Measurements from ENCODE around the gene DDX54.
"Not testable (repeated sequence)": the region's sequence is repeated elsewhere in the genome, so short reads cannot be mapped to it uniquely, and the experiment has no call there.

DDX54 gene

DNA sequence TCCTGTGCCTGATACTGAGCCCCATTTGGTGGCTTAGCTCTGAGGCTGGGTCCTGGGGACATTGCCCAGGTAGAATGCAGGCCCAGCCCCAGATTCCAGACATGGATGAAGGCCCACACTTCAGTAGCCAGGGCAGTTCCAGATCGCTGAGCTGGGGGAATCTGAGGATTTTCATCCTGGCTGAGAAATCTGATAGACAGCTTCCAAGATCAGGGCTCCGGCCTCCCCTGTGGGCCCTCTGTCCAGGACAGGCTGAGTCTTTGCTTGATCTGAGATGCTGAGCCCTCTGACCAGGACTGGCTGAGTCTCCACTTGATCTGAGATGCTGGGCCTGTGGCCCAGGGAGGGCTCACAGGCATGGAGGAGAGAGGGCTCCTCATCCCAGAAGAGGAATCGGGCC is 46.5 kb downstream of the DDX54 start:
- no peak for DNase-seq

DNA sequence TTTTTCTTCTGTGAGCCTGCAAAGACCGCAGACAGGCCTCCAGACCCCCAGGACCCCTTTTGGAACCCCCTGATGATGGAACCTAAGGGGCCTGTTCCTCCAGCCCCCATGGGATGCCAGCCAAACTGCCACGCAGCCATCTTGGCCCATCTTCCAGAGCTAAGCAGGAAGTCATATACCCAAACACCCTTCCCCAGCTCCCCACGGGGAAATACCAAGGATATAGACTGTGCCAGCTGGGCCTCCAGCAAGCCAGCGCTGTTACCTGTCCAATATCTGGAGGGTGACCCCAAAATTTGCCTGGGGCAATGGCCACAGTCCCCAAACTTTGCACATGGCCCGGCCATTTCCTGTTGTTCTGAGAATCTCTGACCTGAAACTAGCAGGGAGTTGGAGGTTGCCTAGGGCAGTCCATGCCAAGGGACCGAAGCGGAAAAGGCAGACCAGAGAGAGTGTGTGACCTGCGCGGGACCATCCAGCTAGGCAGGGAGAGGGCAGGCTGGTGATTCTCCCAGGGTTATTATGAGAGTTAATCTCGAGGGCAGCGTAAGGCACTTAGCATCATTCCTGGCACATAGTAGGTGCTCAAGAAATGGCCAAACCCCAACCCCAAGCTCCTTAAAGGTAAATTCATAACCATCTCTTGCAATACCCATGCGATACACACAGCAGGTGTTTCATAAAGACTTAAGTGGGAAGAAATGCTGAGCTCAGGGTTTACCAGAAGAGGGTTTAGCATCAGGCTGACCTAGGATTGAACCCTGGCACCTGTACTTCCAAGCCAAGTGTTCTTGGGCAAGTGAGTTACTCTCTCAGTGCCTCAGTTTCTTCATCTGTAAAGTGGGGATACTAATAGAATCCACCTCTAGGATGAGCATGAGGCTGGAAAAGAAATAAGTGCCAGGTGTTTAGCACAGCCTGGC is 47.2 kb downstream of the DDX54 start:
- DNase-seq: no peak

DNA sequence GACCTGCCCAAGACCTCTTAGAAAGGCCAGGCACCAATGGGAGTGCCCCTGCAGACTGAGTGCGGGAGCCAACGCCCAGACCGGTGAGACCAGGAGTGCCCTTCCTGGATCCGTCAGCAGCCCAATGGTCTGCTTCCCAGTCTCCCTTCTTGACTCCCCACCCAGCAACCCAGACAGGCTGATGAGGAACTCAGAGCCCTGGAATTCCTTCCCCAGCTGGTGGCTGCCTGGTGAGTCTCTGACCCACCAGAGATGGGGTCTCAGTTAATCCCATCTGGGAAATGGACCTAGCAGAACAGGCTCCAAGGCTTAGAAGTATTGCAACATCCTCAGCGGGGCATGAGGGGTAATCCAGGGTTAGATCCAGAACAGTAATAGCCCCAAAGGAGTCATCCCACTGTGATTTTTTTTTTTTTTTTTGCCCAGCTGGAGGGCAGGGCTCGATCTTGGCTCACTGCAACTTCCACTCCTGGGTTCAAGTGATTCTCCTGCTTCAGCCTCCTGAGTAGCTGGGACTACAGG is 48.2 kb downstream of the DDX54 start:
- DNase-seq: no peak

DNA sequence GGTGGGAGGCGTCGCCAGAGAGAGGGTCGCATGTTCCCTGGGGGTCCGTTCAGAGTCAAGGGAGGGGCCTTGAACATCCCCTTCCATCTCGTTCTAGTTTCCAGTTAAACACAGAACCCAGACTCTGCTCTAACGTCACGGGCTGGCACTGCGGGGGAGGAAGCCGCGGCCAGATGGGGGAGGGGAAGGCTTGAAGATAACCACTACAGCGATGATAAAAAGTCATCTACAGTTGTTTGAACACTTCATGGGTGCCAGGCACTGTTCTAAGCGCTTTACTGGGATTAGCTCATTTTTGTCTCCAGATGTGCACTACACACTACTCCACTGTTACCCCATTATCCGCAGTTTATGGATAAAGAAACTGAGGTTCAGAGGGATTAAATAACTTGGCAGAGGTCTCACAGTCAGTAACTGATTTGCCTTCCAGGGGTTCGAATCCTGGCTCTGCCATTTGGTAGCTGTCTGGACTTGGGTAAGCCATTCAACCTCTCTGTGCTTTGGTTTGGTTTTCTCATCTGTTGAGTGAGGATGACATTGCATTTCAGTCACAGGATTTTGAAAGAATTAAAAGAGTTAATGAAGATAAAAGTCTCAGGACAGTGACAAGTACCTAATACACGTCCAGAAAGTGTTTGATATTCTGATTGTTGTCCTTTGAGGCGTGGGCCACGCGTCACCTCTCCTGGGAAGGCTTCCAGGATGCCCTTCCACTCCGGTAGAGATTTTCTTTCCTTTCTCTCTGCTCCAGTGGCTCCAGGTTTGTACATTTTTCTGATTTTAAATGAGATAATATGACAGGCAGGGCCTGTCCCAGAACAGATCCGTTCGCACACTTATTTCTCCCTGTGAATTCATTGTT is 48.9 kb downstream of the DDX54 start:
- DNase-seq: peak; percentile 48

DNA sequence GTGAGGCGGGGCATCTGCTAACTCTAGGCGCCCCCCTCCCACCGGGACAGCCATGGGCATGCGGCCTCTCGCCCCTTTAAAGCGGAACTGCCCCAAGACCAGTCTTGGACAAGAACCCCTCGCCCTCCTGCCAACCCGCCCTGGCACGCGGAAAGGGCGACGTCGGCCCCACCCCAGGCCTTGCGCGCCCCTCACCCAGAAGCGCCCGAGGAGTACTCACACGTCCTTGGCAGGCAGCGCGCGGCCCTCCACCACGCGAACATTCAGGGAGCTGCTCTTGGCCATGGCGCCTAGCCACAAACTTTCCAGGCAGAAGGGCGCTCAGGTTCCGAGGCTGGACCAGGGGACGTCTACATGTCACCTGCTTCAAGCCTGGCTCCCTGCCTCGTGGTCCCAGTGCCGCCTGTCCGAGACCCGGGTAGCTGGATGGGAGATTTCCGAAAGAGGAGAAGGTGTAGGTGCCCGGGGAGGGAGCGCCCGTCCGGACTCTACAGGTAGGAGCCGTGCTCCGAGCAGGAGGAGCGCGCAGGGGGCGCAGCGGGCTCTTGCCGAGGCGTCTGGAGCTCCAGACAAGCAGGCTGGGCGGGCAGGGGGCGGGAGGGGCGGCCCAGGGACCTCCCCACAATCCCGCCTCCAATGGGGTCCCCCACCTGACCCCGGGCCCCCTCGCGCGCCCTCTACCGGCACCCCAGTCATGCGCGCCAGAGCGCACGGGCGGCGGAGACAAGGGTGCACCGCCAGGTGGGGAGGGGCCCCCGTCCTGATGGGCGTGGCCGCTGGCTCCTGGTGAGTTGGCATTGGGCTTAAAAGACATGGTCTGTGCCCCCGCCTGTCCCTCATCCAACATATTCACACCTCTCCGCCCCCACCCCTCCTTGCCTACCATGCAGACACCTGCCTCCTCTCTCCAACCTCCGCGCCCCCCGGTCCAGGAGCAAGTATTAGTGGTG is 49.8 kb downstream of the DDX54 start, which contains the start of gene RASAL1:
Gene RASAL1 (minus strand): TSS at position 584 of the 950 bp plus-strand sequence. CDS start 299 bp downstream, at position 285.
- peak; percentile 51 for DNase-seq

DNA sequence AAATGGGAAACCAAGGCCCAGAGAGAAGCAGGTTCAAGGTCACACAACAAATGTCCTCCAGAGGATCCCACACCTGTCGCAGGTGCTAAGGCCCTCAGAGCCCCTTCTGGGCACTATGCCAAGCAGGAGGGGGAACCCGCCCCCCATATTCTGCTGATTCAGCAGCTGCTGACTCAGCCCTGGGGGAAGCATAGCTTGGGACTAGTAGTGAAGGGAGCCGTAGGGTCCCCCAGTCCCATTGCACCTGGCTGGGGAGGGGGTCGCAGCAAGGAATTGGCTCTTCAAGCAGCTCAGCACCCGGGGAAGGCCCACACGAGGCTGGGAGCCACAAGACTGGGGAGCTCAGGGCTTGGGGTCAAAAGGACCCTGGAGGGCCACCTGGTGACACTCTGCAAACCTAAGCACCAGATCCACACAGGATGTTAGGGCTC is 50.7 kb downstream of the DDX54 start:
- DNase-seq: no peak

DNA sequence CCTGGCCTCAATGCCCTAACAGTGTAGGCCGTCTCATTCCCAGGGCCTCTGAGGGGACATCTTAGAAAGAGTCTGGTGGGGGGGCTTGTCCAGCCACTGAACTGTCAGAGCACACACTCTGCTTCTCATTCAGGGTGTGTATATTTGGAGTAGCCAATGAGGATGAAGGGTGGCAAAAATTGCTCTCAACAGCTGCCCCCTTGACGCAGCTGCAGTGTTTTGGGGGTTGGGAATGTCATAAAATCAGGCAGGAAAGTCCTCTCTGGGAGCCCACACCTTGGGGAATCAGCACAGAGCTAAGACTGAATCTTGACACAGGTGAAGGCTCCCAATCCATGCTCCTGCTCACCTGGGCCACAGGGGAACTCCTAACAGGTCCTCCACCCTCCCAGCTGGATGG is 51.2 kb downstream of the DDX54 start:
- DNase-seq: no peak

DNA sequence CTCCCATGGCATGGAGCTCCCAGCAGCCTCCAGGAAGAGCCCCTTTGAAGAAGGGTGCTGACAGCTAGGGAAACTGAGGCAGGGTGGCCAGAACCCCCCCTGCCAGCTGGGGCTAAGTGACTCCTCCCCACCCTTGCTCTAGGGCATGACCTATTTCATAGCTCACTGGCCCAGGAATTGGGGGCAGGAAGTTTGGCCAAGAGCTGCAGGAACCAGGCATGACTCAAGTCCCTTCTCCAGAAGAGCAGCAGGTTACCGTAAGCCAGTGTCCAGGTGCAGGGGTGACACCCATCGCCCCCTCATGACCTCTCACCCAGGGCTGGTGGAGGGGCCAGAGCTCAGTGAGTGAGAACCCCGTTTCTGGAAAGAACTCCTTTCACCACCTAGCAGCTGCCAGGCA is 51.6 kb downstream of the DDX54 start:
- no peak for DNase-seq

DNA sequence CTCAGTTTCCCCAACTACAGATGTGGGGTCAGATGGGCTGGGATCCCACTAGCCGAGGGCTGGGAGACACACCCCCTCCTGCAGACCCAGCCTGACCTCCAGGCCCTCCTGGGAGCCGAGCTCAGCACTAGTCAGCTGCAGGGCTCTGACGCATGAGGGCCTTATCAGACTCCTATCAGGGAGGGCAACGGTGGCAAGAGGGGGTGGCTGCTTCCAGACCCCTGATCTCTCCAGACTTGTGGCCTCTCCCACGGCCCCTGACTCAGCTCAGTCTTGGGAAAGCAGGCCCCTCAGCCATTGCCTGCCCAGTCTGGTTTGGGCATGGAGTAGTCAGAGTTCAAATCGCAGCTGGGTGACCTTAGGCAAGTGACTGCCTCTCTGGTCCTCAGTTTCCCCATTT is 52.2 kb downstream of the DDX54 start:
- no peak for DNase-seq

DNA sequence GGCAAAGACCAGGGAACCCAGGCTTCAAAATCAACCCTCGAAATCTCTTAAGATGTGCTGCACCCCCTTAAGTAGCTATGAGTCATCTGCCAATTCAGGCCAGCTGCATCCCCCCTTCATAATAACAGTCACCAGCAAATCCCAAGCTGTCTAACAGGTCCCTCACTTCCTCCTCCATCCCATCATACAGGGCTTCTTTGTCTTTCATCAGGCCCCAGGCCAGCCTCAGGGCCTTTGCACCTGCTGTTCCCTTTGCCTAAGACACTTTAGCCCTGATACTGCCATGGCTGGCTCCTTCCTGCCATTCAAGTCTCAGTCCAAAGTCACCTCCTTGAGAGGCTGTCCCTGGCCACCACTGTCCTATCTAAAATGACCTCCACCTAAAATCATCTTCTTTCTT is 53.7 kb downstream of the DDX54 start:
- no peak for DNase-seq

DNA sequence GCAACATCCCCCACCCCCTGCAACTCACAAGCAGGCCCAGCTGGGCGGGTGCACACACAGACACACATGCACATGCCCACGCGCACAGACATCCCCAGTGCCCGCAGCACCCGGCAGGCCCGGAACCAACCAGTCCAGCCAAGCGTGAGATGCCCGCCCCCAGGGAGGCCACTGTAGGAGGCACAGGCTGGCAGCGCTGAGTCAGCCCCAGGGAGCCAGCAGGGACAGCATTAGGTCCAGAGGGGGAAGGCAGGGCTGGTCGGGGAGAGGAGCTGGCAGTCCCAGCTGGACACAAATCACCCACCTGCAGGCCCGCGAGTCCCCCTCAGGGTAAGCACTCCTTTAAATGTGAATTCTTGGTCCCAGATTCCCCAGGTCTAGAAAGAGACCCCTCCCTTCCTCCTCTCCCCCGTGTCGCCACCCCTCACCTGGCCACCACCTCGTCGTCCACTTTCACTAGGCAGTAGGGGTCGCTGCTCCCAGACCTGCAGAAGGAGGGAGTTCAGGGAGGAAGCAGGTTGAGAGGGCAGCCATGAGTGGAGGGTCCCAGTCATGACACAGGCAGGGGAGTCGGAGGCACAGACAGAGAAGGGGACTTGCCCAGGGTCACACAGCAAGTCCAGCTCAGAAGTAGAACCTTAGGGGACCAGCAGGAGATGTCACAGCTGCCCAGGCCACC is 54.7 kb downstream of the DDX54 start:
- DNase-seq: no peak

DNA sequence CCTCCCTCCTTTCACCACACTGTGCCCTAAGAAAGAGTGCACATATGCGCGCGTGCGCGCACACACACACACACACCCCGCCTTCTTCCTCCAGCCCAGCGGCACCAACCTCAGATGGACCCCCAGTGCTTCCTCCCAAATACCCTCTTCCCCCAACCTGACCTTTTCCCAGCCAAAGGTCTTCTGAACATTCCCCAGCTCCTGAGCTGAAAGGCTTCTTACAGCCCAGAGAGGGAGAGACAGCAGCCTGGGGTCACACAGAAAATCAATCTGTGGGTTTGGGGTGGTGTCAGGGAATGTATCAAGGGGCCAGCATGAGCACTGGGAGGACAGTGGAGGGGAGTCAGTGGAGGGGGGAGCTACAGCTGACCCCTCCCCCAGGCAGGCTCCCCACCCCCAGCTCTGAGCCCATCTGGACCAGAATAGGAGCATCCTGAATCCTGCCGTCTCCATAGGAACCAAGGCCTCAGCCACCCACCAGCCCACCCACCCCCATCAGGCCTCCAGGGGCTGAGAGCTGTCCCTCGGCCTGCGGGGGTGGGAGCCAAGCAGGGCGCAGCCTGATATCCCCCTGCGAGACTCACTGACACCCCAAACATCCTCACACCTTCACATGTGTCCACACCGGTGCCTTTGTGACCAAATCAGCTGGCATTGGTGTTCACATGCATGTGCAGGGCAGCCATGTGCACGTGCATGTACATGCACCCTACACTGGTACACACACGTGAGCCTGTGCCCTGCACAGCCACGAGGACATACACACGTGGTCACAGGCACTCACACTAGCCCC is 55.4 kb downstream of the DDX54 start:
- DNase-seq: no peak

DNA sequence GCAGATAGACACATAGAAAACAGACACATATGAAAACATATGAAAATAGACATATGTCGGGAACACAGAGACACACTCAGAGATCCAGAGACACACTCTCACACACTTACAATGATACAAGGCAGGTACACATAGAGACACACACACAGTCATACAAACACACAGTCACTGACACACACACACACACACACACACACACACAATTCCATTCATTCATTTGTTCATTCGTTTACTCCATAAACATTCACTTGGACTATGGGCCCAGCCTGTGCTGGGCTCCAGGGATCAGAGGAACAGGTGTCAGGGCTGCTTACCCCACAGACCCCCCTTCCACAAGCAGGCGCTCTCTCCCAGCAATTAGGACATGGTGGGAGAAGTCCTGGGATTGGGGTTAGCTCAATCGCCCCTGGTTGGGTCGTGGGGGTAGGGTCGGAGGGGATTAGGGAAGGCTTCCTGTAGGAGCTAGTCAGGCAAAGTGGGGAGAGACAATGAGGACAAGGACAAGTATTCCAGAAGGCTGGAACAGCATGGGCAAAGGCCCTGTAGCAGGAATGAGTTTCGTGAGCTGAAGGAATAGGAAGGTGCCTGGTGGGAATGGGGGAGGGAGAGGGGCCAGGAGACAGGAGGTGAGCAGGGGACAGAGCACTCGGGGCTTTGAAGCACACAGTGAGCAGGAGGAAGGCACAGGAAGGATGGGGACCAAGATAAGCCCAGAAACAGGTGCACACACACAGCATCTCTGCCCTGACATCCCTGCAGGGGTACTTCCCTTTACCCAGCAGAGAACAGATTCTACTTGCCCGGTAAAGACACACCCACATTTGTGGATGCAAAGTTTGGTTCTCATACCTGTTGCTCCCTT is 56.2 kb downstream of the DDX54 start:
- no peak for DNase-seq

DNA sequence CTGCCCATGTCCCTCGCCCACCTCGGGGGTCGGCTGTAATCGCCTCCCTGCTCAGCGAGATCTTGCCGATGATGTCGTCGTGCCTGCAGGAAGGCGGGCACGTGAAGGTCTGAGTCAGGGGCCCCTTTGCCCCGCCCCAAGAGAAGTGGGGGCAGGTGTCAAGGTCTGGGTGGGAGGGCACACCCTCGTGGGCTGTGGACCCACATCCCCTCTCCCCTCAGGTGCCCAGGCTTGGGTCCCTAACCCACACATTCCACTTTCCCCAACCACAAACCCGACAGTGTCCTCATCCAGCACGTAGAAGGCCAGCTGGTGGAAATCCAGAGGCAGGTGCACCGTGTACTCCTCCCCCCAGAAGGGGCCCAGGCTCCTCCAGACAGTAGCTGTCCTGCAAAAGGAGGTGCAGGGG is 57.5 kb downstream of the DDX54 start:
- no peak for DNase-seq

DNA sequence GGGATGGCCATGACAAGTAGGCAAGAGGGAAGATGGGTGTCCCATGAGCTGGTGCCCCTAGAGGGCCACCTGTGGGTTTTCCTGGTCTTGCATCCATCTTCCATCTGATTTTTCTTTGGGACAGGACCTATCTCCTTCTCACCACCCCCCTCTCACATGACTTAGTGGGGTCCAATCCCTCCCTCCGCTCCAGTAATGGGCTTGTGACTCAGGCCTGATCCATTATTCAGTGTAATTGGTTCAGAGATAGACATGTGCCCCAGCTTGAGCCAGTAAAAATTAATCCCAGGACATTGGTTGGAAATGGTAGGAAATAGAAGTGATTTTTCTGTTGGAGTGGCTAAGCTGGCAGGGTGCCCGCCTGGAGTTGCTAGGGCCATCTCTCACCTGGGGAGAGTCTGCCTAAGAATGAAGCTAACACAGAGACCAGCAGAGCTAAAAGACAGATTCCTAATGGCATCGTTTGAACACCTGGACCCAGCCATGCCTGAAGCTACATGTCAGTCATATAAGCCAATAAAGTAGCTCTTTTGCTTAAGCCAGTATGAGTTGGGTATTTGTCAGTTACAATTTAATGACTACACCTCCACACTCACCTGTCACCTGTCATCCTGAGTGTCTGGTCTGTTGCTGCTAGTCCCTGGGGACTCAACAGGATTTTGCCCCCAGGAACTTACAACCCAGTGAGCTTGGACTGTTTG is 64.5 kb downstream of the DDX54 start:
- DNase-seq: peak; percentile 76

DNA sequence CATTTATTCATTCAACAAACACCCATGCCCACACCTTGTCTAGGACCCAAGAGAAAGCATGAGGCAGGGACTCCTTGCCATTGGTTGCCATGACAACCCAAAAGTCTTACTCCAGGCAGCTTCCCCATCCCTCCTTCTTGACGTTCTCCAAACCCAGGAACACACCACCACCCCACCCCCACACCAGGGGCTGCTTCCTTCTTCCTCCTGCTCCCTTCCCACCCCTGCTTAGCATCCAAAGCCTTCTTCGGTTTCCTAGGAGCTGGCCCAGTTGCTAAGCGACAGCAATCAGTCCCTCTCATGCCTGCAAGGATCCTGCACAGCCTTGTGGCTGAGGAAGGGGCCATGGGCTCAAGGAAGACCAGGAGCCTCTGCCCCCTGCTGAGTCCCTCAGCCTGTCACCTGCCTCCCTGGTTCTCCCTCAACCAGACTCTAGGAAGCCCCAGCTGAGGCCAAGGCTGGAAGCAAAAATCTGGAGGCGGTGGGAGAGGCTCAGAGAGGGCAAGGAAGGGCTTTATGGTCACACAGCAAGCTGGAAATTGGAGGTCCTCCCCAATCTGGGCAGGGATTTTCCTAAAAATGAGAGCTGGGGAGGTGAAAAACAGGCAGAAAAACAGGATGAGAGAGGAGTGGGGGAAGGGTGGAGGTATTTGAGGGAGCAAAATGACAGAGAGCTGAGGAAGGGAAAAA is 65.2 kb downstream of the DDX54 start:
- DNase-seq: peak; percentile 18

DNA sequence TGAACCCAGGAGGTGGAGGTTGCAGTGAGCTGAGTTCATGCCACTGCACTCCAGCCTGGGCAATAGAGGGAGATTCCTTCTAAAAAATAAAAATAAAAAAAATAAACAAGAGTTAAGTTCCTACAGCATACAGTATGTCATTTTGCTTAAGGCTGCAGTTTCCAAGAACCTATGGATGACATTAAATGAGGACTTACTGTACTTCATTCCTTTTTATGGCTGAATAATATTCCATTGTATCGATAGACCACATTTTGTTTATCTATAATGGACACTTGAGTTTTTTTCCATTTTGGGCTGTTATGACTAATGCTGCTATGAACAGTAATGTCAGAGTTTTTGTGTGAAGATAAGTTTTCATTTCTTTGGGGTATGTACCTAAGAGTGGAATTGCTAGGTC is 67.1 kb downstream of the DDX54 start:
- no peak for DNase-seq

DNA sequence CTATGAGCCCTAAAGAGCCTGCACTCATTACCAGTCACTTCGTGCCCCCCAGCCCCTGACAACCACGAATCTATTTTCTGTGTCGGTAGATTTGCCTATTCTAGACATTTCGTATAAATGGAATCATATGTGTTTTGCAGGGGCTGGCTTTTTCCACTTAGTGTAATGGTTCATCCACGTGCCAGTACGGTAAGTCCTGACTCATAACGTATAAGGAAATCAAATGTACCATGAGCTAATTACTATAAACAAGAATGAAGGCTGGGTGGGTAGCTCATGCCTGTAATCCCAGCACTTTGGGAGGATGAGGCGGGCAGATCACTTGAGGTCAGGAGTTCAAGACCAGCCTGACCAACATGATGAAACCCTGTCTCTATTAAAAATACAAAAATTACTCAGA is 67.6 kb downstream of the DDX54 start:
- DNase-seq: not testable (repeated sequence)

DNA sequence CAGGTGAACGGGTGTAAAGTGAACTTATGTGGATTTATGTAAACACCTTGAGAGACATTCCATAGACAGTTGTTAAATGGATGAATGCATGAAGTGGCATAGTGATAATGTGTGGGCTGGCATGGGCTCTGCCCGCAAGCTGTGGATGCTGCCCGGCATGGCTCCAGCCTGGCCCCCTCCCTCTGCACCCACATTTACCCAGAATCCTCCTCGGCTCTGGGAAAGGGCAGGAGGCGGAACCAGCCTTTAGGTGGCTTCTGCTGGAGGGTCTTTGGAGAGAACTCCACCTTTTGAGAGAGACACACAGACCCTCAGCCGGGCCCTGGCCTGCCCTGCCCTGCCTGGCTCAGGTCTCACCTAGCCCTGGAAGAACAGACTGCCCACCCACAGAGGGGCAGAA is 68.4 kb downstream of the DDX54 start:
- peak; percentile 93 for DNase-seq
